Smooth muscle cell (in vitro differentiated cells): ENCODE results near the gene ESYT3. TPM values are rescaled to one million over a fixed set of nuclear protein-coding genes. Genes with fewer than 3 reads are reported as not detected.

Experiments
- DNase-seq: peaks from one replicate; lab custom pipeline; 2025; ENCODE audit not compliant: unreplicated experiment; lab: John Stamatoyannopoulos, UW
- H2AFZ ChIP-seq: fragments of 200-600 bp; sonication (generic); 2 replicates; pipeline ENCODE4 v1.6.0; 2016; ENCODE audit warnings: antibody characterized with exemption, low read depth, mild to moderate bottlenecking
- H3F3A ChIP-seq: fragments of 200-600 bp; sonication (generic); 2 replicates; pipeline ENCODE4 v1.6.0; 2017; ENCODE audit warnings: antibody characterized with exemption, low read depth
- H3K27ac ChIP-seq: fragments of 200-600 bp; sonication (generic); 2 replicates; pipeline ENCODE4 v1.5.1; 2016; ENCODE audit warnings: low read depth, mild to moderate bottlenecking
- H3K27me3 ChIP-seq: fragments of 200-600 bp; sonication (generic); 2 replicates; pipeline ENCODE4 v1.6.1; 2016; ENCODE audit warnings: low read depth, mild to moderate bottlenecking
- H3K36me3 ChIP-seq: fragments of 200-600 bp; sonication (generic); 2 replicates; pipeline ENCODE4 v1.5.1; 2016; ENCODE audit warnings: low read depth
- H3K4me1 ChIP-seq: fragments of 200-600 bp; sonication (generic); 2 replicates; pipeline ENCODE4 v1.5.1; 2016; ENCODE audit warnings: low read depth
- H3K4me2 ChIP-seq: fragments of 200-600 bp; sonication (generic); 2 replicates; pipeline ENCODE4 v1.6.0; 2016; ENCODE audit warnings: mild to moderate bottlenecking
- H3K4me3 ChIP-seq: fragments of 200-600 bp; sonication (generic); 2 replicates; pipeline ENCODE4 v1.5.1; 2016; ENCODE audit warnings: mild to moderate bottlenecking
- H3K79me2 ChIP-seq: fragments of 200-600 bp; sonication (generic); 2 replicates; pipeline ENCODE4 v1.6.0; 2016; ENCODE audit warnings: low read depth, mild to moderate bottlenecking
- H3K9ac ChIP-seq: fragments of 200-600 bp; sonication (generic); 2 replicates; pipeline ENCODE4 v1.6.0; 2016; ENCODE audit warnings: low read depth
- H3K9me3 ChIP-seq: fragments of 200-600 bp; sonication (generic); replicated peaks from 2 replicates; pipeline ENCODE4 v1.5.1; 2016; ENCODE audit warnings: low read depth
- H4K20me1 ChIP-seq: fragments of 200-600 bp; sonication (generic); 2 replicates; pipeline ENCODE4 v1.6.0; 2016; ENCODE audit warnings: low read depth
- CTCF ChIP-seq: fragments of 200-600 bp; sonication (generic); IDR thresholded peaks from 2 replicates; pipeline ENCODE4 v1.5.1; 2017; ENCODE audit warnings: borderline replicate concordance, mild to moderate bottlenecking, antibody characterized with exemption; ENCODE audit not compliant: insufficient read depth, poor library complexity, severe bottlenecking
- WGBS: methylation state at CpG from one replicate; pipeline ENCODE4 v1.1.7; 2016; ENCODE audit warnings: low lambda C conversion rate; 5-methylcytosine and 5-hydroxymethylcytosine counted together
- polyA plus RNA-seq: library from polyadenylated mRNA; unstranded; fragments of >200 nt; fragmentation: Nextera tagmentation; extraction: Ambion mirVana; gene quantifications from 2 replicates; pipeline ENCODE4 v1.2.1, GENCODE V29; 2016
- total RNA-seq: library from RNA; depleted of rRNA; stranded (reverse); fragments of >200 nt; gene quantifications from 2 replicates; pipeline ENCODE4 v1.2.3, GENCODE V29; 2014

The ESYT3 gene
- total RNA-seq (3.4 and 5.5 TPM in 2 replicates), polyA plus RNA-seq (1.2 and 3.1 TPM in 2 replicates)

GRCh38 chr3:138434276-138434874, at the start of gene ESYT3:
Gene ESYT3, plus strand, starts transcription at chr3:138434616. Its CDS starts 183 bp downstream, at chr3:138434799.
- no peak for TF ChIP-seq CTCF
- Histone ChIP-seq H3K27ac (no peak within 1 kb of the TSS), H3K4me2 (peak within 1 kb of the TSS; percentile 96), H3K79me2 (no peaks in the 10 kb centered on the region), H3K36me3 (no peaks in the 10 kb centered on the region), H3F3A (no peaks in the 10 kb centered on the region), H3K9ac (no peak within 1 kb of the TSS), H3K4me3 (peak within 1 kb of the TSS; percentile 58), H3K9me3 (no peaks in the 10 kb centered on the region), H3K27me3 (peaks cover 44% of the 10 kb centered on the region), H2AFZ (peak within 1 kb of the TSS; percentile 30), H4K20me1 (no peaks in the 10 kb centered on the region), H3K4me1 (peaks cover 6% of the 10 kb centered on the region)
- 4% methylated on average over 53 of the region's 54 CpGs for WGBS
- DNase-seq = no peak

GRCh38 chr3:138384976-138385375, 49.4 kb upstream of the ESYT3 start:
- no peak for DNase-seq
- peak overlapping the region; percentile 49 for H3K27ac ChIP-seq
- peaks cover 12% of the 10 kb centered on the region for H3K79me2 ChIP-seq
- no peaks in the 10 kb centered on the region for H4K20me1 ChIP-seq
- no peak overlapping the region for H3K4me2 ChIP-seq
- 85% methylated on average over 5 of the region's 5 CpGs for WGBS
- H2AFZ ChIP-seq = no peak overlapping the region
- no peaks in the 10 kb centered on the region for H3K9me3 ChIP-seq
- no peak for TF ChIP-seq CTCF
- no peaks in the 10 kb centered on the region for H3F3A ChIP-seq
- H3K9ac ChIP-seq = no peak overlapping the region
- peaks cover 16% of the 10 kb centered on the region for H3K4me1 ChIP-seq
- no peak overlapping the region for H3K4me3 ChIP-seq
- H3K27me3 ChIP-seq = no peaks in the 10 kb centered on the region
- no peaks in the 10 kb centered on the region for H3K36me3 ChIP-seq

- H3F3A ChIP-seq = no peaks in the 10 kb centered on the region
- peak overlapping the region; percentile 85 for H3K27ac ChIP-seq
- H3K36me3 ChIP-seq = no peaks in the 10 kb centered on the region
- H2AFZ ChIP-seq = no peak overlapping the region
- H3K4me1 ChIP-seq = peaks cover 13% of the 10 kb centered on the region
- H3K4me3 ChIP-seq = no peak overlapping the region
- H3K9ac ChIP-seq = peak overlapping the region; percentile 59
- H4K20me1 ChIP-seq = no peaks in the 10 kb centered on the region
- peak overlapping the region; percentile 63 for H3K4me2 ChIP-seq
- no peak for DNase-seq
- no peaks in the 10 kb centered on the region for H3K27me3 ChIP-seq
- no peak for TF ChIP-seq CTCF
- 91% methylated on average over 6 of the region's 6 CpGs for WGBS
- no peaks in the 10 kb centered on the region for H3K9me3 ChIP-seq
- H3K79me2 ChIP-seq = peaks cover 21% of the 10 kb centered on the region
These were observed 45.2 kb upstream of the ESYT3 start for GRCh38 chr3:138389144-138389601.
